ENCODE measurements around the gene CDA.
A peak's percentile ranks its signal among the peaks of the same experiment; 100 is the strongest.

CDA gene

GRCh38 chr1:20574686-20575540 is 14.0 kb upstream of the CDA start:
- no peaks in the 10 kb centered on the region for H3K9me3 ChIP-seq (ENCODE audit: control insufficient read depth, insufficient read depth, low read length)
- H3K36me3 ChIP-seq (ENCODE audit: insufficient read depth, low read length) = no peaks in the 10 kb centered on the region
- H3K9ac ChIP-seq (ENCODE audit: low read depth, low read length) = no peak overlapping the region
- H3K4me1 ChIP-seq (ENCODE audit: insufficient read depth, low read length) = peaks cover 6% of the 10 kb centered on the region

DNA sequence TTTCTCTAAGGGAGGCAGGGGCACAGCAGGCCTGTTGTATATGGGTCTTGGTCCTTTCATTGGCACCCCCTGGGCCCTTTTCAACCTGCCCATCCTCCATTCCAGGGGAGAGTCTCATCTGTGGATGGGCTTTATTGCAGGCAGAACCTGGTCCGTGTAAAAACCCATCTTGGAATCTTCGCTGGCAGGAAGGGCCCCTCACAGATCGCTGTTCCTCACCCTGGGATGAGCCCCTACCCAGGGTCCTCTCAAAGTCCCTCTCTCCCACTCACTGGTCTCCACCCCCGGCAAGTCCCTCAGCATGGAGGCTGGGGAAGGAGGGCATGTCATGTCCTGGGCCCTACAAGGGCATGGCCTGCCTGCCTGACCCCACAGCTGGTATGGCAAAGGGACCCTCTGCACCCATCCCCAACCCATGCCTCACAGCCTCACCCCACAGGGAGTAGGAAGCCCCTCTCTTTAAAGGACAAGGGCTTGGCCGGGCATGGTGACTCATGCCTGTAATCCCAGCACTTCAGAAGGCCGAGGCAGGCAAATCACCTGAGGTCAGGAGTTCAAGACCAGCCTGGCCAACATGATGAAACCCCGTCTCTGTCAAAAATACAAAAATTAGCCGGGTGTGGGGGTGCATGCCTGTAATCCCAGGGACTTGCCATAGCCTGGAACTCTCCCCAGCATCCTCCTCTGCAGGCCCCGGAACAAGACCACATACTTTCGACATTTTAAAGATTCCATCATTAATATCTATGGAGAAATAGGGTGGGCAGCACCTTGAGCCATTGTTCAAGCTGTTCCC is 13.2 kb upstream of the CDA start:
- Histone ChIP-seq H3K9me3 (ENCODE audit: control insufficient read depth, insufficient read depth, low read length) (no peaks in the 10 kb centered on the region), H3K36me3 (ENCODE audit: insufficient read depth, low read length) (no peaks in the 10 kb centered on the region), H3K4me1 (ENCODE audit: insufficient read depth, low read length) (peaks cover 6% of the 10 kb centered on the region), H3K9ac (ENCODE audit: low read depth, low read length) (no peak overlapping the region; the same call in 1 of the 2 replicates)

- H3K36me3 ChIP-seq (ENCODE audit: insufficient read depth, low read length) = no peaks in the 10 kb centered on the region
- no peaks in the 10 kb centered on the region for H3K9me3 ChIP-seq (ENCODE audit: control insufficient read depth, insufficient read depth, low read length)
- H3K9ac ChIP-seq (ENCODE audit: low read depth, low read length) = no peak overlapping the region
- H3K4me1 ChIP-seq (ENCODE audit: insufficient read depth, low read length) = peaks cover 6% of the 10 kb centered on the region
These were observed 10.8 kb upstream of the CDA start for GRCh38 chr1:20578062-20578461.

GRCh38 chr1:20578721-20579395 is 10.0 kb upstream of the CDA start:
- Histone ChIP-seq H3K9ac (ENCODE audit: low read depth, low read length) (no peak overlapping the region), H3K4me1 (ENCODE audit: insufficient read depth, low read length) (peaks cover 6% of the 10 kb centered on the region), H3K9me3 (ENCODE audit: control insufficient read depth, insufficient read depth, low read length) (no peaks in the 10 kb centered on the region), H3K36me3 (ENCODE audit: insufficient read depth, low read length) (no peaks in the 10 kb centered on the region)

GRCh38 chr1:20584890-20585289 is 4.0 kb upstream of the CDA start:
- Histone ChIP-seq H3K36me3 (ENCODE audit: insufficient read depth, low read length) (no peaks in the 10 kb centered on the region), H3K9ac (ENCODE audit: low read depth, low read length) (no peak overlapping the region), H3K9me3 (ENCODE audit: control insufficient read depth, insufficient read depth, low read length) (no peaks in the 10 kb centered on the region), H3K4me1 (ENCODE audit: insufficient read depth, low read length) (no peaks in the 10 kb centered on the region)

DNA sequence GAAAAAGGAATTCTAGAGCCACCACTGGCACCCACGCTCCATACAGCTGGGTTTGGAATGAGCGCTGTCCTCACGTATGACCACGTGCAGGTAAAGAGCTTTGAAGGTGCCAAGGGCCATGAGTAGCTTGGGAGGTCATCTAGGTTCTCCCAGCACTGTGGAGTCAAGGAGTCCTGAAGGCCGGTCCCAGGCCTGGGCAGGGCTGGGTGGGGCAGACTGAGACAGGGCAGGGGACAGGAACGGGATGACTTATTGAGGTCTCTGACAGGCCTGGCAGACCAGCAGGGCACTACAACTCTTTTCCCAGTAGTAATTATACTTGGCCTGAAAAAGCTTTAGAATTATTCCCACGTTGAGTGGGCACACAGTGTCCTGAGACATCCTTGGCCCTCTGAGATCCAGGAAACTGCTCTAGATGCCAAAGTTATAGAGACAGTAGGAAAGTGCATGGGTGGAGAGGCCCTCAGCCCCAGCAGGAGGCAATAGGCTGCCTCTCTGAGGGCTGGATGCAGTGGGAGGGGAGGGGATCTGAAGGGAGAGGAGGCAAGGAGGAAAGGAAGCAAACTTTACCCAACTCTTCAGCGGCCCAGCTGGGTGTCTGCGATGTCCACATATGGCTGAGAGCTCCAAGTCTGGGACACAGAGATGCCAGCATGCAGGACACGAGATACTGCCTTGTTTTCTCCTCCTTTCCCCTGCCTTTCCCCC is 1.8 kb upstream of the CDA start:
- no peak overlapping the region for H3K9ac ChIP-seq (ENCODE audit: low read depth, low read length)

GRCh38 chr1:20587661-20588053 is 1.2 kb upstream of the CDA start:
- no peak overlapping the region for H3K9ac ChIP-seq (ENCODE audit: low read depth, low read length)
- H3K36me3 ChIP-seq (ENCODE audit: insufficient read depth, low read length) = no peaks in the 10 kb centered on the region
- no peaks in the 10 kb centered on the region for H3K9me3 ChIP-seq (ENCODE audit: control insufficient read depth, insufficient read depth, low read length)
- no peaks in the 10 kb centered on the region for H3K4me1 ChIP-seq (ENCODE audit: insufficient read depth, low read length)

More for the DNA sequence above, 1.8 kb upstream of the CDA start:
- Histone ChIP-seq H3K9me3 (ENCODE audit: control insufficient read depth, insufficient read depth, low read length) (no peaks in the 10 kb centered on the region), H3K36me3 (ENCODE audit: insufficient read depth, low read length) (no peaks in the 10 kb centered on the region), H3K4me1 (ENCODE audit: insufficient read depth, low read length) (no peaks in the 10 kb centered on the region)

GRCh38 chr1:20589331-20590278 is 708 bp downstream of the CDA start:
- H3K4me1 ChIP-seq (ENCODE audit: insufficient read depth, low read length) = no peaks in the 10 kb centered on the region
- no peaks in the 10 kb centered on the region for H3K9me3 ChIP-seq (ENCODE audit: control insufficient read depth, insufficient read depth, low read length)
- peak overlapping the region; percentile 44; the same call in 1 of the 2 replicates for H3K9ac ChIP-seq (ENCODE audit: low read depth, low read length)
- no peaks in the 10 kb centered on the region; the same call in 1 of the 2 replicates for H3K36me3 ChIP-seq (ENCODE audit: insufficient read depth, low read length)

DNA sequence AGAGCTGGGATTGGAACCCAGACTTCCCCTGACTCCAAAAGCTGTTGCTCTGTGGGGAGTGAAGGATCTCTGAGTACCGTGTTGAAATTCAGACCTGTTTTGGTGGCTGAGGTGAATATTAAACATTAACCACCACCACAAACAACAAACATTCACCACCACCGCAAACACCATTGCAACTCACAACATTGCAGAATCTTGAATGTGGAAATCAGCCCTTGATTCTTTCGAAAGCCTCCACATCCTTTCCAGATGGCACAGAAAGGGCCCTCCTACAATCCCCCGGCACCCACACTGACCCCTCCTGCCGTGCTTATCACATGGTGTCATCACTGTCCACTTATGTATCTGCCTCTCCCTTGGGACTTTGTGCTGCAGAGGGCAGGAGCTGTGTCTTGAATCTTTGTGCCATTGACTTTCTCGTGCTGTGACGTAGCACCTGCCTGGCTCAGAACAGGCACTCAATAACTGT is 1.4 kb downstream of the CDA start:
- no peaks in the 10 kb centered on the region for H3K4me1 ChIP-seq (ENCODE audit: insufficient read depth, low read length)
- H3K36me3 ChIP-seq (ENCODE audit: insufficient read depth, low read length) = no peaks in the 10 kb centered on the region; the same call in 1 of the 2 replicates
- H3K9me3 ChIP-seq (ENCODE audit: control insufficient read depth, insufficient read depth, low read length) = no peaks in the 10 kb centered on the region
- no peak overlapping the region for H3K9ac ChIP-seq (ENCODE audit: low read depth, low read length)

- Histone ChIP-seq H3K9ac (ENCODE audit: low read depth, low read length) (no peak overlapping the region), H3K9me3 (ENCODE audit: control insufficient read depth, insufficient read depth, low read length) (no peaks in the 10 kb centered on the region), H3K36me3 (ENCODE audit: insufficient read depth, low read length) (no peaks in the 10 kb centered on the region; the same call in 1 of the 2 replicates), H3K4me1 (ENCODE audit: insufficient read depth, low read length) (no peaks in the 10 kb centered on the region)
These were observed 4.9 kb downstream of the CDA start for GRCh38 chr1:20593756-20594155.

GRCh38 chr1:20594746-20595145 is 5.8 kb downstream of the CDA start:
- Histone ChIP-seq H3K4me1 (ENCODE audit: insufficient read depth, low read length) (no peaks in the 10 kb centered on the region), H3K36me3 (ENCODE audit: insufficient read depth, low read length) (no peaks in the 10 kb centered on the region; the same call in 1 of the 2 replicates), H3K9me3 (ENCODE audit: control insufficient read depth, insufficient read depth, low read length) (no peaks in the 10 kb centered on the region), H3K9ac (ENCODE audit: low read depth, low read length) (no peak overlapping the region)

- Histone ChIP-seq H3K9me3 (ENCODE audit: control insufficient read depth, insufficient read depth, low read length) (no peaks in the 10 kb centered on the region), H3K9ac (ENCODE audit: low read depth, low read length) (no peak overlapping the region), H3K36me3 (ENCODE audit: insufficient read depth, low read length) (no peaks in the 10 kb centered on the region; the same call in 1 of the 2 replicates), H3K4me1 (ENCODE audit: insufficient read depth, low read length) (no peaks in the 10 kb centered on the region)
These were observed 7.2 kb downstream of the CDA start for GRCh38 chr1:20596106-20596505.

DNA sequence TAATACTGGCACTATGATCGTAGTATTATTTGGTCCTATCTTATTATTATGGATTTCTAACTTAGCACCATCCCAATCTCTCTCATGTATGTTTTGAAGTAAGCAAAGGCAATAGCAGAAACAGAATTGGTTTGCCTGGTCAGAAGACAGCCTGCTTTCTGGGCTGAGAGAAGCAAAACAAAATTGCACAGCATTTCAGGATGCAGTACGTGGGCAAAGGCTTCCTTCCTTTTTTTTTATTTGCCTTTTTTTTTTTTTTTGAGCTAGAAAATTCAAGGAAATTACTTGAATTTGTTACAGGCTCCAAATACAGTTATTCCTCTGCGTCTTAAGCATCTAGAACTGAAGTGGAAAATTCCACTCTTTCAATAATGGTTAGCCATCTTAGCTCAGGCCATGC is 8.8 kb downstream of the CDA start:
- no peaks in the 10 kb centered on the region for H3K4me1 ChIP-seq (ENCODE audit: insufficient read depth, low read length)
- H3K9me3 ChIP-seq (ENCODE audit: control insufficient read depth, insufficient read depth, low read length) = no peaks in the 10 kb centered on the region
- no peak overlapping the region for H3K9ac ChIP-seq (ENCODE audit: low read depth, low read length)
- no peaks in the 10 kb centered on the region; the same call in 1 of the 2 replicates for H3K36me3 ChIP-seq (ENCODE audit: insufficient read depth, low read length)
